Lung (tissue), 13 donors: ENCODE data around the gene PPM1H. TPM values are rescaled to one million over a fixed set of nuclear protein-coding genes. Genes with fewer than 3 reads are reported as not detected.

Experiments
- ATAC-seq: fragments of 200-7000 bp; cut with Tn5 transposase; one replicate; pipeline ENCODE4 v1.9.1; 2020; ENCODE audit warnings: moderate number of reproducible peaks; ENCODE audit not compliant: insufficient read depth, low FRiP score
- DNase-seq, 3 donors: peaks; one replicate each; pipeline ENCODE4 v3.0.0-alpha.2; 2013 to 2017
- H3K27ac ChIP-seq, 2 donors: one replicate each; pipeline ENCODE4 v1.5.1; 2013; ENCODE audit warnings: mild to moderate bottlenecking in 2 of 2, moderate library complexity in 2 of 2, control low read depth in 1 of 2, inconsistent platforms in 1 of 2, low read depth in 1 of 2, low read length in 1 of 2
- H3K27me3 ChIP-seq, 3 donors: one replicate each; pipeline ENCODE4 v1.5.1; 2013; ENCODE audit warnings: low read length in 2 of 3; ENCODE audit not compliant: control insufficient read depth in 3 of 3, insufficient read depth in 3 of 3
- H3K36me3 ChIP-seq, 4 donors: one replicate each; pipeline ENCODE4 v1.5.1; 2013; ENCODE audit warnings: low read length in 4 of 4, mild to moderate bottlenecking in 1 of 4, moderate library complexity in 1 of 4; ENCODE audit not compliant: control insufficient read depth in 4 of 4, insufficient read depth in 4 of 4
- H3K4me1 ChIP-seq, 5 donors: one replicate each; pipeline ENCODE4 v1.5.1; 2013; ENCODE audit warnings: low read length in 5 of 5, mild to moderate bottlenecking in 2 of 5, moderate library complexity in 1 of 5; ENCODE audit not compliant: control insufficient read depth in 5 of 5, insufficient read depth in 5 of 5
- H3K4me3 ChIP-seq: one replicate; pipeline ENCODE4 v1.5.1; 2013; ENCODE audit warnings: mild to moderate bottlenecking, control low read depth, moderate library complexity
- H3K9ac ChIP-seq, 2 donors: one replicate each; pipeline ENCODE4 v1.5.1; 2013; ENCODE audit warnings: low read length in 2 of 2, control low read depth in 1 of 2; ENCODE audit not compliant: insufficient read depth in 1 of 2
- H3K9me3 ChIP-seq, 4 donors: one replicate each; pipeline ENCODE4 v1.5.1; 2013; ENCODE audit warnings: low read length in 3 of 4, mild to moderate bottlenecking in 1 of 4, moderate library complexity in 1 of 4; ENCODE audit not compliant: control insufficient read depth in 4 of 4, insufficient read depth in 3 of 4
- WGBS, 2 donors: extraction: QIAGEN DNeasy Blood & Tissue Kit; methylation state at CpG; one replicate each; pipeline ENCODE4 v1.1.7; 2013; 5-methylcytosine and 5-hydroxymethylcytosine counted together
- polyA plus RNA-seq, 2 donors: library from polyadenylated mRNA; stranded (reverse); fragments of 200-250 nt; gene quantifications; one replicate each; pipeline ENCODE4 v1.2.1, GENCODE V29; 2013
- small RNA-seq: library from RNA; depleted of rRNA; stranded (forward); fragments of <200 nt; gene quantifications from one replicate; pipeline ENCODE3, GENCODE V24; 2014; ENCODE audit warnings: low replicate concordance
- total RNA-seq, 2 donors: library from RNA; depleted of rRNA in 1 of 2; stranded (reverse); fragments of >200 nt in 1 of 2; gene quantifications; one replicate each; pipeline ENCODE4 v1.2.1, GENCODE V29; 2014 to 2021
- TF ChIP-seq, protein P1 (sequence below): IDR thresholded peaks from 2 replicates; pipeline ENCODE4 v1.5.1; 2012; ENCODE audit warnings: mild to moderate bottlenecking; ENCODE audit errors: control extremely low read depth, extremely low read depth
- donor health status: control.
- donor health status: control.
- donor health status: Bipolar disorder and iron deficiency.
- donor health status: healthy.
- donor health status: DM: yes; HTN: yes; CAD: no.

Gene PPM1H
- total and polyA plus RNA-seq, 4 donors, result 2.0 to 11.2 (median 5.7) TPM

DNA sequence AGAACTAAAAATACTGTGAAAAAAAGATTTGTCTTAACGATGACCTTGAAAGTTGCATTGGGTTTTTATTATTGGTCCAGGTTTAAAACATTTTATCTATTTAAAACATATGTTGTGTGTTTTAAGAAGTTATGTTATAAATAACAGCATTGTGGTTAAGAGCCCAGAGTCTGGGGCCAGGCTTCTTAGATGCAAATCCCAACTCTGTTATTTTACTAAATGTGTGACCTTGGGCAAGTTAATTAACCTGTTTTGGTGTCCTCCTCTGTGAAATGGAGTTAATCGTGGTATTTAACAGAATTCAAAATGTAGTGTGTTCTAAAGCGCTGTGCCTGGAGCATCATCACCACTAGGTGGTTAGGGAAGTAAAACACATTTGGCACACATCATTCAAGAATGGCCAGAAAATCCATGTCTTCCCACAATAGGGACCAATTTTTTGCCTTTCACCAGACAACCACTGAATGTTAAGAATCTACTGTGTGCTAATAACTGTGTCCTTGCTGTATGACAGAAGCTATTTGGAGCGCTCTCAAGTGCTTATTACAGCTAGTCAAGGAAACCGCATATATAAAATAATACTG lies 335.0 kb downstream of the PPM1H start:
- Histone ChIP-seq H3K9me3 (no peaks in the 10 kb centered on the region), H3K36me3 (peaks cover 0 to 4% (median 0%) of the 10 kb centered on the region in 4 donors), H3K4me1 (peaks cover 0 to 9% (median 3%) of the 10 kb centered on the region in 5 donors), H3K9ac (no peak overlapping the region), H3K4me3 (no peak overlapping the region), H3K27me3 (no peaks in the 10 kb centered on the region), H3K27ac (no peak overlapping the region)
- no peak for DNase-seq
- 95 to 96% methylated on average over 5 of the region's 5 CpGs for WGBS, 2 donors
- TF ChIP-seq, protein P1, sequence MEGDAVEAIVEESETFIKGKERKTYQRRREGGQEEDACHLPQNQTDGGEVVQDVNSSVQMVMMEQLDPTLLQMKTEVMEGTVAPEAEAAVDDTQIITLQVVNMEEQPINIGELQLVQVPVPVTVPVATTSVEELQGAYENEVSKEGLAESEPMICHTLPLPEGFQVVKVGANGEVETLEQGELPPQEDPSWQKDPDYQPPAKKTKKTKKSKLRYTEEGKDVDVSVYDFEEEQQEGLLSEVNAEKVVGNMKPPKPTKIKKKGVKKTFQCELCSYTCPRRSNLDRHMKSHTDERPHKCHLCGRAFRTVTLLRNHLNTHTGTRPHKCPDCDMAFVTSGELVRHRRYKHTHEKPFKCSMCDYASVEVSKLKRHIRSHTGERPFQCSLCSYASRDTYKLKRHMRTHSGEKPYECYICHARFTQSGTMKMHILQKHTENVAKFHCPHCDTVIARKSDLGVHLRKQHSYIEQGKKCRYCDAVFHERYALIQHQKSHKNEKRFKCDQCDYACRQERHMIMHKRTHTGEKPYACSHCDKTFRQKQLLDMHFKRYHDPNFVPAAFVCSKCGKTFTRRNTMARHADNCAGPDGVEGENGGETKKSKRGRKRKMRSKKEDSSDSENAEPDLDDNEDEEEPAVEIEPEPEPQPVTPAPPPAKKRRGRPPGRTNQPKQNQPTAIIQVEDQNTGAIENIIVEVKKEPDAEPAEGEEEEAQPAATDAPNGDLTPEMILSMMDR, result no peak
- no peak for ATAC-seq

- WGBS, 2 donors, result 94 to 96% methylated on average over 3 of the region's 3 CpGs
- Histone ChIP-seq H3K9ac (no peak overlapping the region), H3K27ac (no peak overlapping the region), H3K9me3 (no peaks in the 10 kb centered on the region), H3K27me3 (no peaks in the 10 kb centered on the region), H3K4me1 (peaks cover 0 to 8% (median 0%) of the 10 kb centered on the region in 5 donors), H3K36me3 (peaks cover 0 to 4% (median 1%) of the 10 kb centered on the region in 4 donors), H3K4me3 (no peak overlapping the region)
- no peak for DNase-seq
- TF ChIP-seq, protein P1, result no peak
- ATAC-seq, result no peak
Measured at GRCh38 chr12:62598846-62599245, 336.1 kb downstream of the PPM1H start.

GRCh38 chr12:62597253-62597652 lies 337.7 kb downstream of the PPM1H start:
- Histone ChIP-seq H3K36me3 (peaks cover 0 to 9% (median 4%) of the 10 kb centered on the region in 4 donors), H3K4me3 (no peak overlapping the region), H3K27me3 (no peaks in the 10 kb centered on the region), H3K9ac (no peak overlapping the region), H3K9me3 (no peaks in the 10 kb centered on the region), H3K4me1 (peaks cover 0 to 8% (median 0%) of the 10 kb centered on the region in 5 donors), H3K27ac (no peak overlapping the region)
- DNase-seq (no peak), ATAC-seq (no peak)
- 97% methylated on average over 3 of the region's 3 CpGs for WGBS, 2 donors
- TF ChIP-seq, protein P1, result no peak

Small RNA genes within 50 kb of the gene (small RNA-seq; reads per million reads assigned to genes)
- gene MIRLET7I, result 1,467 reads per million, percentile 99 among the genes with 10 or more reads in this experiment
- not detected for gene RF00019
- gene RNU1-83P, result 0.10 reads per million

Other genes starting within 250 kb of the PPM1H start
- gene AVPR1A, start 216.1 kb upstream of the PPM1H start, total RNA-seq, result 1 to 10 TPM; 1.1 to 5.5 TPM
- under 1 TPM; 0.17 to 0.30 TPM for gene AVPR1A, start 216.1 kb upstream of the PPM1H start, polyA plus RNA-seq